Measurements from ENCODE around the gene NFIL3.

- no peak for TF ChIP-seq CTCF (IDR thresholded peaks at IDR 0.05; ENCODE audit: control extremely low read depth in 1 of 3, insufficient read depth in 1 of 3, low read depth in 1 of 3, low read length in 3 of 3)
- no peak for TF ChIP-seq POLR2A (IDR thresholded peaks at IDR 0.05; ENCODE audit: control extremely low read depth in 1 of 2, low read depth in 2 of 2, low read length in 2 of 2)
- no peak for TF ChIP-seq GABPA (IDR thresholded peaks at IDR 0.05; ENCODE audit: borderline replicate concordance, insufficient read depth, low read length)
- no peak for TF ChIP-seq CBX5 (IDR thresholded peaks at IDR 0.05; ENCODE audit: low read depth, low read length)
- no peak for TF ChIP-seq JUN (IDR thresholded peaks at IDR 0.05; ENCODE audit: low read depth, low read length)
- TF ChIP-seq GTF2F1 (IDR thresholded peaks at IDR 0.05; ENCODE audit: borderline replicate concordance, low read depth, low read length): no peak
- no peak for TF ChIP-seq CHD1 (IDR thresholded peaks at IDR 0.05; ENCODE audit: low read depth, low read length)
- no peak for TF ChIP-seq SRF (IDR thresholded peaks at IDR 0.05; ENCODE audit: low read depth, low read length)
- TF ChIP-seq, protein P1, sequence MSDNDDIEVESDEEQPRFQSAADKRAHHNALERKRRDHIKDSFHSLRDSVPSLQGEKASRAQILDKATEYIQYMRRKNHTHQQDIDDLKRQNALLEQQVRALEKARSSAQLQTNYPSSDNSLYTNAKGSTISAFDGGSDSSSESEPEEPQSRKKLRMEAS (IDR thresholded peaks at IDR 0.05): no peak
- TF ChIP-seq, protein P2, sequence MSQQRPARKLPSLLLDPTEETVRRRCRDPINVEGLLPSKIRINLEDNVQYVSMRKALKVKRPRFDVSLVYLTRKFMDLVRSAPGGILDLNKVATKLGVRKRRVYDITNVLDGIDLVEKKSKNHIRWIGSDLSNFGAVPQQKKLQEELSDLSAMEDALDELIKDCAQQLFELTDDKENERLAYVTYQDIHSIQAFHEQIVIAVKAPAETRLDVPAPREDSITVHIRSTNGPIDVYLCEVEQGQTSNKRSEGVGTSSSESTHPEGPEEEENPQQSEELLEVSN (IDR thresholded peaks at IDR 0.05): no peak; the same call in 1 of the 2 replicates
- TF ChIP-seq, protein P3, sequence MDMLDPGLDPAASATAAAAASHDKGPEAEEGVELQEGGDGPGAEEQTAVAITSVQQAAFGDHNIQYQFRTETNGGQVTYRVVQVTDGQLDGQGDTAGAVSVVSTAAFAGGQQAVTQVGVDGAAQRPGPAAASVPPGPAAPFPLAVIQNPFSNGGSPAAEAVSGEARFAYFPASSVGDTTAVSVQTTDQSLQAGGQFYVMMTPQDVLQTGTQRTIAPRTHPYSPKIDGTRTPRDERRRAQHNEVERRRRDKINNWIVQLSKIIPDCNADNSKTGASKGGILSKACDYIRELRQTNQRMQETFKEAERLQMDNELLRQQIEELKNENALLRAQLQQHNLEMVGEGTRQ (IDR thresholded peaks at IDR 0.05; ENCODE audit: low read length): no peak
- no peak for TF ChIP-seq ATF3 (IDR thresholded peaks at IDR 0.05; ENCODE audit: insufficient read depth, low read depth, low read length)
- TF ChIP-seq TCF12 (IDR thresholded peaks at IDR 0.05; ENCODE audit: low read depth, low read length): no peak
- TF ChIP-seq SIN3A (conservative IDR thresholded peaks at IDR 0.05 in 1 of 2, IDR thresholded peaks at IDR 0.05 in 1 of 2; ENCODE audit: low read depth in 1 of 2, low read length in 2 of 2): no peak
Observed at GRCh38 chr9:91362051-91362611, 61.5 kb downstream of the NFIL3 start.

Measured in H1 (cell line).